Parathyroid adenoma (tissue), 2 donors: ENCODE data around the gene MBNL3.

Experiments
- H2AFZ ChIP-seq: fragments of 300-600 bp; sonication (generic); one replicate; pipeline ENCODE4 v1.7.0; 2017; ENCODE audit warnings: antibody characterized with exemption, mild to moderate bottlenecking
- H3K27ac ChIP-seq: fragments of 300-600 bp; sonication (generic); one replicate; pipeline ENCODE4 v1.7.0; 2017
- H3K27me3 ChIP-seq: fragments of 300-600 bp; sonication (generic); one replicate; pipeline ENCODE4 v1.7.0; 2017; ENCODE audit warnings: low read length; ENCODE audit not compliant: control insufficient read depth, insufficient read depth
- H3K36me3 ChIP-seq: fragments of 300-600 bp; sonication (generic); one replicate; pipeline ENCODE4 v1.7.0; 2017; ENCODE audit warnings: low read length; ENCODE audit not compliant: control insufficient read depth, insufficient read depth
- H3K4me1 ChIP-seq: fragments of 300-600 bp; sonication (generic); one replicate; pipeline ENCODE4 v1.7.0; 2017; ENCODE audit warnings: control low read depth
- H3K4me2 ChIP-seq: fragments of 300-600 bp; sonication (generic); one replicate; pipeline ENCODE4 v1.7.0; 2017; ENCODE audit warnings: low read length
- H3K4me3 ChIP-seq: fragments of 300-600 bp; sonication (generic); one replicate; pipeline ENCODE4 v1.7.0; 2017; ENCODE audit warnings: low read depth, low read length
- H3K79me2 ChIP-seq: fragments of 300-600 bp; sonication (generic); one replicate; pipeline ENCODE4 v1.7.0; 2017; ENCODE audit warnings: control low read depth
- H3K9ac ChIP-seq: fragments of 300-600 bp; sonication (generic); one replicate; pipeline ENCODE4 v1.7.0; 2017; ENCODE audit warnings: mild to moderate bottlenecking
- H3K9me3 ChIP-seq: fragments of 300-600 bp; sonication (generic); one replicate; pipeline ENCODE4 v1.7.0; 2017; ENCODE audit warnings: low read length; ENCODE audit not compliant: control insufficient read depth
- CTCF ChIP-seq: fragments of 300-600 bp; sonication (generic); IDR thresholded peaks from one replicate; pipeline ENCODE4 v1.7.0; 2017; ENCODE audit warnings: antibody characterized with exemption, mild to moderate bottlenecking
- donor health status: primary hyperparathyroidism.

MBNL3 gene

GRCh38 chrX:132483488-132483887, 5.3 kb downstream of the MBNL3 start:
- H3K36me3 ChIP-seq = no peaks in the 10 kb centered on the region
- H3K4me3 ChIP-seq = no peak overlapping the region
- no peak overlapping the region for H3K4me2 ChIP-seq
- H2AFZ ChIP-seq = no peak overlapping the region
- H3K4me1 ChIP-seq = no peaks in the 10 kb centered on the region
- H3K27me3 ChIP-seq = no peaks in the 10 kb centered on the region
- H3K27ac ChIP-seq = no peak overlapping the region
- no peaks in the 10 kb centered on the region for H3K79me2 ChIP-seq
- no peaks in the 10 kb centered on the region for H3K9me3 ChIP-seq
- no peak overlapping the region for H3K9ac ChIP-seq
- no peak for TF ChIP-seq CTCF

- Histone ChIP-seq H3K4me1 (no peaks in the 10 kb centered on the region), H3K27me3 (no peaks in the 10 kb centered on the region), H3K27ac (no peak overlapping the region), H2AFZ (no peak overlapping the region), H3K36me3 (no peaks in the 10 kb centered on the region), H3K79me2 (no peaks in the 10 kb centered on the region), H3K9ac (no peak overlapping the region), H3K4me2 (no peak overlapping the region), H3K4me3 (no peak overlapping the region), H3K9me3 (no peaks in the 10 kb centered on the region)
- TF ChIP-seq CTCF = no peak
Observed at GRCh38 chrX:132482632-132483031, 6.2 kb downstream of the MBNL3 start.

- Histone ChIP-seq H3K4me1 (no peaks in the 10 kb centered on the region), H3K4me3 (no peak overlapping the region), H3K79me2 (no peaks in the 10 kb centered on the region), H2AFZ (no peak overlapping the region), H3K36me3 (no peaks in the 10 kb centered on the region), H3K27me3 (no peaks in the 10 kb centered on the region), H3K4me2 (no peak overlapping the region), H3K27ac (peak overlapping the region; percentile 59), H3K9me3 (no peaks in the 10 kb centered on the region), H3K9ac (no peak overlapping the region)
- TF ChIP-seq CTCF = no peak
Observed at GRCh38 chrX:132481449-132481848, 7.4 kb downstream of the MBNL3 start.

- H3K9me3 ChIP-seq = no peaks in the 10 kb centered on the region
Observed at GRCh38 chrX:132480581-132481203, 8.1 kb downstream of the MBNL3 start.

More at GRCh38 chrX:132480581-132481203, 8.1 kb downstream of the MBNL3 start:
- Histone ChIP-seq H3K9ac (no peak overlapping the region), H3K4me3 (no peak overlapping the region), H3K27ac (peak overlapping the region; percentile 59), H3K36me3 (no peaks in the 10 kb centered on the region), H2AFZ (peak overlapping the region; percentile 70), H3K4me1 (no peaks in the 10 kb centered on the region), H3K4me2 (no peak overlapping the region), H3K27me3 (no peaks in the 10 kb centered on the region), H3K79me2 (no peaks in the 10 kb centered on the region)
- TF ChIP-seq CTCF = no peak
